Right atrium auricular region (tissue), 2 donors: ENCODE results near the gene C17orf50. TPM values are rescaled to one million over a fixed set of nuclear protein-coding genes. Genes with fewer than 3 reads are reported as not detected.

Experiments used
- DNase-seq: peaks from one replicate; pipeline ENCODE4 v3.0.0-alpha.2; 2019; ENCODE audit warnings: low spot score
- H3K27ac ChIP-seq, 2 donors: fragments of 200-600 bp; sonication (generic); 1 replicate in 1 of 2; 2 replicates in 1 of 2; pipeline ENCODE4 v1.5.1; 2016 to 2019
- H3K27me3 ChIP-seq, 2 donors: fragments of 200-600 bp; sonication (generic); one replicate each; pipeline versions ENCODE4 v1.5.1 to v1.6.0; 2017 to 2019
- H3K36me3 ChIP-seq: fragments of 200-600 bp; sonication (generic); one replicate; pipeline ENCODE4 v1.5.1; 2016
- H3K4me1 ChIP-seq, 2 donors: fragments of 200-600 bp; sonication (generic); one replicate each; pipeline versions ENCODE4 v1.5.1 to v1.6.0; 2017 to 2019
- H3K4me3 ChIP-seq, 2 donors: fragments of 200-600 bp; sonication (generic); 1 replicate in 1 of 2; 2 replicates in 1 of 2; pipeline ENCODE4 v1.5.1; 2017 to 2019; ENCODE audit warnings: mild to moderate bottlenecking in 1 of 2, moderate library complexity in 1 of 2
- H3K9me3 ChIP-seq, 2 donors: fragments of 200-600 bp; sonication (generic); one replicate each; pipeline ENCODE4 v1.5.1; 2019
- CTCF ChIP-seq, 2 donors: fragments of 200-600 bp; sonication (generic); IDR thresholded peaks; one replicate each; pipeline ENCODE4 v1.5.1; 2019; ENCODE audit warnings: antibody characterized with exemption in 2 of 2
- total RNA-seq, 2 donors: library from RNA; depleted of rRNA; stranded (reverse); fragments of >200 nt; gene quantifications; one replicate each; pipeline ENCODE4 v1.1.0, GENCODE V29; 2016

The C17orf50 gene
- total RNA-seq, 2 donors from 2014 or later = not detected

- Histone ChIP-seq H3K4me1 (peaks cover 0 to 33% of the 10 kb centered on the region in 2 donors), H3K36me3 (peaks cover 31% of the 10 kb centered on the region), H3K4me3 (no peak overlapping the region), H3K27ac (peak overlapping the region; percentile 13 to 47), H3K27me3 (no peaks in the 10 kb centered on the region), H3K9me3 (no peaks in the 10 kb centered on the region)
- DNase-seq = no peak
- TF ChIP-seq CTCF (IDR thresholded peaks at IDR 0.05) = no peak
Measured at GRCh38 chr17:35726127-35726952, 34.3 kb upstream of the C17orf50 start.

GRCh38 chr17:35726953-35727460 lies 33.7 kb upstream of the C17orf50 start:
- H3K27me3 ChIP-seq = no peaks in the 10 kb centered on the region
- H3K4me3 ChIP-seq = no peak overlapping the region
- H3K4me1 ChIP-seq = peaks cover 0 to 34% of the 10 kb centered on the region in 2 donors
- H3K9me3 ChIP-seq = no peaks in the 10 kb centered on the region
- peaks cover 31% of the 10 kb centered on the region for H3K36me3 ChIP-seq
- no peak for DNase-seq
- no peak for TF ChIP-seq CTCF (IDR thresholded peaks at IDR 0.05)
- H3K27ac ChIP-seq = peak overlapping the region; percentile 0 to 47

DNA sequence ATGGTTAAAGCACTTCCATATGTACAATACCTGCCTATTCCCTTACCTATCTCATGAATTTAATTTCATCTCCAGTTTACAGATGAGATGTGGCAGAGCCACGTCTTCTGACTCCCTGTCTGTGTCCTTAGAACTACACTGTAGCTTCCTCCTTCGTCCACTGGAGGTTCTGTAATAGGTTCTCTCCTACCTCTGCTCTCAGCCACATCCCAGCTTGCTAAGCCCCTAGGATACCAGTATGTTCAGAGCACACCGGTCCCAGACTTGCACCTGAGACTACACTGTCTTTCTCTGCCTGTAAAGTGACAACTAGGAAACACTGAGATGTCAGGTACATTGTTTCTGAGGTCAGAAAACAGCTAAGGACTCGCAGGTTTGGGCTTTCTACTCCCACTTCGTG lies 33.1 kb upstream of the C17orf50 start:
- Histone ChIP-seq H3K4me3 (no peak overlapping the region), H3K27me3 (no peaks in the 10 kb centered on the region), H3K4me1 (peaks cover 0 to 34% of the 10 kb centered on the region in 2 donors), H3K27ac (no peak overlapping the region), H3K9me3 (no peaks in the 10 kb centered on the region), H3K36me3 (peaks cover 31% of the 10 kb centered on the region)
- TF ChIP-seq CTCF (IDR thresholded peaks at IDR 0.05) = no peak
- no peak for DNase-seq

DNA sequence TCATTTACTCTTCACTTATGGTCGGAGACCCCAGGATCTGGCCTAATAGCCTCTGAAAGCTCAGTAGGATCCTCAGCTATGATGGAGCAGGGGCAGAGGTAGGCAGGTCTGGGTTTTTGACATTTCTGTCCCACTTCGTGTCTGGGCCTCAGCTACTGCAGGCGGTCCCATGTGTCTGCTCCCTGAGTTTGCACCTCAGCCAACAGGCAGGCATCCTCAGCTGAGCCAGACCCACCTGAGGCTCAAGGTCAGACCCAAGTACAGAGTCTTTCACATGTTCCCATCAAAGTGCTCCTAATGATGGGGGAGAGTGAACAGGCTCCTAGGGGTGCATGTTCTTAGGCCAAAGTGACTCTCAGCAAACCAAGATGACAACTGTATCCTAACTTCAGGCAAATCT lies 32.1 kb upstream of the C17orf50 start:
- no peak for TF ChIP-seq CTCF (IDR thresholded peaks at IDR 0.05)
- peak; percentile 49 for DNase-seq
- Histone ChIP-seq H3K27ac (no peak overlapping the region), H3K4me1 (peaks cover 0 to 34% of the 10 kb centered on the region in 2 donors), H3K36me3 (peaks cover 23% of the 10 kb centered on the region), H3K4me3 (no peak overlapping the region), H3K9me3 (no peaks in the 10 kb centered on the region), H3K27me3 (no peaks in the 10 kb centered on the region)

DNA sequence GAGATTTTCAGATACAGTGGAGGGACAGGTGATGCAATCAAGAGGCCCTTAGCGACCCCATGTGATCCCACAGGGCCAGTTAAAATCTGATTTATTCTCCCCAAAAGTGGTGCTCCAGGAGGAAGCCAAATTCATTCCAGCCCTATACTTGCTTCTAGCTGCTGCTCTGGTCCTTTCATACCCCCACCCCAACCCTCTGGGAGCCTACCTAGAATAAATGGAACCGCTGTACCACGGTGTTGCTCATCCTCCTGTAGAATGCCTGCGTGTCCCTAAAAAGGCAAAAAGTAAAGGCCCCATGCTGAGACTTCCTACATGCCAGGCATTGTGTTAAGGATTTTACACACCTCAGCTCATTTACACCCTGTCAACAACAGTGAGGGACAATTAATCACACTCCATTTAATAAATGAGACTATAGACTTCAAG lies 31.3 kb upstream of the C17orf50 start:
- Histone ChIP-seq H3K36me3 (peaks cover 14% of the 10 kb centered on the region), H3K27me3 (no peaks in the 10 kb centered on the region), H3K4me3 (no peak overlapping the region), H3K27ac (no peak overlapping the region), H3K9me3 (no peaks in the 10 kb centered on the region), H3K4me1 (peaks cover 0 to 34% of the 10 kb centered on the region in 2 donors)
- DNase-seq = no peak
- TF ChIP-seq CTCF (IDR thresholded peaks at IDR 0.05) = no peak
